GM12878 (cell line): ENCODE data around the gene NLRC5. TPM values are rescaled to one million over a fixed set of nuclear protein-coding genes. Genes with fewer than 3 reads are reported as not detected.

Experiments
- ATAC-seq: fragments of 200-7000 bp; cut with Tn5 transposase; 3 replicates; pipeline ENCODE4 v1.9.1; 2020; ENCODE audit warnings: mild to moderate bottlenecking, moderate library complexity
- BruUV-seq: library from RNA; stranded (reverse); fragments of 400-500 nt; replicated peaks from 2 replicates; lab custom pipeline; 2021; lab: Mats Ljungman, UMichigan
- CTCF ChIA-PET: fragments of 300-600 bp; sonication (Branson Sonifier 250); formaldehyde crosslinking; extraction: SDS; loops from one replicate; lab custom pipeline; 2021; ENCODE audit warnings: inconsistent platforms; lab: Yijun Ruan, JAX
- POLR2A ChIA-PET: fragments of 350-600 bp; formaldehyde crosslinking; extraction: SDS; loops from one replicate; lab custom pipeline; 2021; ENCODE audit warnings: inconsistent platforms; lab: Charles Lee
- RAD21 ChIA-PET: fragments of 300-600 bp; sonication (Branson Sonifier 250); formaldehyde crosslinking; loops from one replicate; lab custom pipeline; 2023; ENCODE audit warnings: antibody characterized with exemption; ENCODE audit not compliant: unreplicated experiment; lab: Charles Lee
- SMC1A ChIA-PET: fragments of 300-600 bp; sonication (Branson Sonifier 250); formaldehyde crosslinking; loops from one replicate; lab custom pipeline; 2023; ENCODE audit not compliant: unreplicated experiment, uncharacterized antibody; lab: Charles Lee
- DNase-seq: peaks from one replicate; pipeline ENCODE4 v3.0.0-alpha.2; 2011; ENCODE audit warnings: low read depth, low spot score
- FAIRE-seq: peaks from 3 replicates; lab custom pipeline; 2011; peaks lifted over from hg19 to GRCh38; lab: Jason Lieb, UNC
- H2AFZ ChIP-seq: 2 replicates; pipeline ENCODE4 v1.6.0; 2011; ENCODE audit warnings: low read depth, low read length, control low read depth; ENCODE audit not compliant: control insufficient read depth
- H3K27ac ChIP-seq: 2 replicates; pipeline ENCODE4 v1.5.1; 2011; ENCODE audit warnings: control low read depth; ENCODE audit not compliant: control insufficient read depth, insufficient read depth
- H3K27me3 ChIP-seq, 2 experiments: replicated peaks in 1 of 2; 2 replicates each; pipeline versions ENCODE4 v1.6.0 to v1.6.1; 2011; ENCODE audit warnings: low read length in 1 of 2; ENCODE audit not compliant: control insufficient read depth in 2 of 2, insufficient read depth in 2 of 2
- H3K36me3 ChIP-seq, 2 experiments: 2 replicates each; pipeline ENCODE4 v1.5.1; 2011; ENCODE audit warnings: low read length in 1 of 2; ENCODE audit not compliant: control insufficient read depth in 2 of 2, insufficient read depth in 2 of 2
- H3K4me1 ChIP-seq: 2 replicates; pipeline ENCODE4 v1.6.1; 2011; ENCODE audit warnings: mild to moderate bottlenecking, low read length, moderate library complexity, mixed read lengths; ENCODE audit not compliant: control insufficient read depth, insufficient read depth
- H3K4me2 ChIP-seq: 2 replicates; pipeline ENCODE4 v1.6.0; 2011; ENCODE audit warnings: control low read depth; ENCODE audit not compliant: control insufficient read depth, insufficient read depth
- H3K4me3 ChIP-seq: fragments of 200-600 bp; sonication (generic); 2 replicates; pipeline ENCODE4 v1.5.1; 2016
- H3K79me2 ChIP-seq: 2 replicates; pipeline ENCODE4 v1.6.0; 2011; ENCODE audit warnings: low read length; ENCODE audit not compliant: control insufficient read depth, insufficient read depth
- H3K9ac ChIP-seq: 2 replicates; pipeline ENCODE4 v1.8.0; 2011; ENCODE audit warnings: low read length, control low read depth, mixed read lengths; ENCODE audit not compliant: control insufficient read depth, insufficient read depth
- H3K9me3 ChIP-seq: replicated peaks from 3 replicates; pipeline ENCODE4 v1.5.1; 2011; ENCODE audit warnings: mild to moderate bottlenecking, low read length; ENCODE audit not compliant: control insufficient read depth, insufficient read depth
- H4K20me1 ChIP-seq: 2 replicates; pipeline ENCODE4 v1.6.0; 2011; ENCODE audit not compliant: control insufficient read depth, insufficient read depth
- BHLHE40 ChIP-seq, 2 experiments: fragments of 450-650 bp in 1 of 2; IDR thresholded peaks; 2 replicates each; pipeline ENCODE4 v1.6.1; 2011 to 2017; ENCODE audit warnings: low read depth in 2 of 2, borderline replicate concordance in 1 of 2, improper control_type of control experiment in 1 of 2, low read length in 1 of 2, mild to moderate bottlenecking in 1 of 2
- BMI1 ChIP-seq: fragments of 450-650 bp; IDR thresholded peaks from 2 replicates; pipeline ENCODE4 v1.6.1; 2016; ENCODE audit warnings: mild to moderate bottlenecking, moderate library complexity, borderline replicate concordance
- CREB1 ChIP-seq: IDR thresholded peaks from 2 replicates; pipeline ENCODE4 v1.6.1; 2012; ENCODE audit warnings: low read depth, mild to moderate bottlenecking, inconsistent platforms
- EGR1 ChIP-seq, 2 experiments: IDR thresholded peaks; 1 replicate in 1 of 2; 2 replicates in 1 of 2; pipeline ENCODE4 v1.6.1; 2011 to 2012; ENCODE audit warnings: low read depth in 2 of 2, low read length in 2 of 2, borderline replicate concordance in 1 of 2, mild to moderate bottlenecking in 1 of 2, moderate library complexity in 1 of 2
- ETV6 ChIP-seq, 2 experiments: fragments of 450-650 bp in 1 of 2; IDR thresholded peaks in 1 of 2; conservative IDR thresholded peaks in 1 of 2; 2 replicates each; pipeline ENCODE4 v1.6.1; 2014; ENCODE audit warnings: antibody characterized with exemption in 1 of 2, borderline replicate concordance in 1 of 2, low read depth in 1 of 2, mild to moderate bottlenecking in 1 of 2, moderate library complexity in 1 of 2
- IKZF1 ChIP-seq: fragments of 450-650 bp; conservative IDR thresholded peaks from 2 replicates; pipeline ENCODE4 v1.6.1; 2017; ENCODE audit warnings: antibody characterized with exemption, mild to moderate bottlenecking
- IKZF2 ChIP-seq, 2 experiments: fragments of 450-650 bp; IDR thresholded peaks; 2 replicates each; pipeline ENCODE4 v1.6.1; 2017; ENCODE audit warnings: mild to moderate bottlenecking in 2 of 2, moderate library complexity in 2 of 2
- IRF4 ChIP-seq: IDR thresholded peaks from 2 replicates; pipeline ENCODE4 v1.6.1; 2011; ENCODE audit warnings: low read depth, low read length
- MEF2B ChIP-seq: fragments of 450-650 bp; IDR thresholded peaks from 2 replicates; pipeline ENCODE4 v1.6.1; 2018; ENCODE audit warnings: mild to moderate bottlenecking, moderate library complexity; ENCODE audit not compliant: partially characterized antibody, poor library complexity, severe bottlenecking
- MLLT1 ChIP-seq: fragments of 450-650 bp; IDR thresholded peaks from 2 replicates; pipeline ENCODE4 v1.6.1; 2016; ENCODE audit warnings: mild to moderate bottlenecking
- MTA2 ChIP-seq: fragments of 450-650 bp; IDR thresholded peaks from 2 replicates; pipeline ENCODE4 v1.6.1; 2016; ENCODE audit warnings: low read depth, mild to moderate bottlenecking, moderate library complexity
- PAX5 ChIP-seq: IDR thresholded peaks from 2 replicates; pipeline ENCODE4 v1.6.1; 2011; ENCODE audit warnings: low read depth, low read length, borderline replicate concordance
- PKNOX1 ChIP-seq: fragments of 450-650 bp; IDR thresholded peaks from 2 replicates; pipeline ENCODE4 v1.6.1; 2016; ENCODE audit warnings: mild to moderate bottlenecking
- RAD51 ChIP-seq: fragments of 450-650 bp; IDR thresholded peaks from 2 replicates; pipeline ENCODE4 v1.6.1; 2016; ENCODE audit warnings: moderate library complexity, mild to moderate bottlenecking, inconsistent platforms
- RUNX3 ChIP-seq: IDR thresholded peaks from 2 replicates; pipeline ENCODE4 v1.6.1; 2012; ENCODE audit warnings: low read length, inconsistent platforms
- SKIL ChIP-seq: fragments of 450-650 bp; IDR thresholded peaks from 2 replicates; pipeline ENCODE4 v1.6.1; 2017; ENCODE audit warnings: mild to moderate bottlenecking, low read depth, inconsistent platforms; ENCODE audit not compliant: poor library complexity, severe bottlenecking
- SMARCA5 ChIP-seq: fragments of 450-650 bp; IDR thresholded peaks from 2 replicates; pipeline ENCODE4 v1.6.1; 2017; ENCODE audit warnings: mild to moderate bottlenecking
- WGBS: methylation state at CpG from one replicate; pipeline ENCODE4 v1.1.6; 2016; ENCODE audit warnings: low lambda C conversion rate; ENCODE audit not compliant: insufficient replicate concordance, insufficient coverage; ENCODE audit errors: missing lambda C conversion rate; 5-methylcytosine and 5-hydroxymethylcytosine counted together
- in situ Hi-C: fragments of 300-500 bp; cut with MboI; formaldehyde crosslinking; loops from 9 replicates; pipeline ENCODE4 v1.14.3; 2018; ENCODE audit warnings: mixed read lengths
- intact Hi-C: fragments of 100-400 bp; cut with micrococcal nuclease; formaldehyde crosslinking; loops from one replicate; pipeline ENCODE4 v1.14.2; 2022; ENCODE audit not compliant: unreplicated experiment
- polyA plus RNA-seq, 11 experiments: library from polyadenylated mRNA; depleted of rRNA in 4 of 11; unstranded in 6 of 11; stranded (reverse) in 5 of 11; fragments of >200 nt; fragmentation: Nextera tagmentation in 4 of 11; fragmentation: Illumina TruSeq in 1 of 11; extraction: Ambion mirVana in 4 of 11; extraction: Trizol in 1 of 11; gene quantifications; 1 replicate in 1 of 11; 2 replicates in 10 of 11; pipeline versions ENCODE4 v1.2.1 to v1.2.3, GENCODE V29; 2011 to 2016; ENCODE audit warnings: inconsistent platforms in 2 of 11, missing spikeins in 2 of 11, low read depth in 1 of 11
- total RNA-seq, 4 experiments: library from RNA; depleted of rRNA in 3 of 4; stranded (reverse); fragments of >200 nt in 3 of 4; fragmentation: Illumina TruSeq in 1 of 4; extraction: Trizol in 1 of 4; gene quantifications; 2 replicates each; pipeline versions ENCODE4 v1.2.1 to v1.2.3, GENCODE V29; 2013 to 2021

Gene NLRC5
- total and polyA plus RNA-seq, 10 of the 15 experiments (the other 5 are each of a cell fraction or from before 2014, with no cell fraction given) = 13.1 to 105 (median 57.3) TPM

- peak overlapping the region; percentile 46; the same call in 1 of the 2 replicates for H3K27ac ChIP-seq
- no peaks in the 10 kb centered on the region for H3K36me3 ChIP-seq
- BruUV-seq = no TSS peak
- H3K27me3 ChIP-seq = no peaks in the 10 kb centered on the region
- peak; percentile 75 for ATAC-seq
- SMC1A ChIA-PET = interaction anchor here (1.0 to 1.9 kb wide), 7 partner anchors 13 to 172 kb away, joined by 3 to 10 read pairs (median 3); partner anchors contain the start of gene CPNE2
- POLR2A ChIA-PET = interaction anchor here (0.6 to 1.3 kb wide), 5 partner anchors 8 to 25 kb away, joined by 3 to 4 read pairs (median 3); no protein-coding TSS in a partner anchor
- H3K4me3 ChIP-seq = no peak overlapping the region
- H3K4me1 ChIP-seq = peaks cover 31% of the 10 kb centered on the region
- intact Hi-C loops = loop anchor here (5.0 kb wide), 1 partner anchor 40 kb away; no protein-coding TSS in a partner anchor
- no peak overlapping the region; the same call in 1 of the 2 replicates for H2AFZ ChIP-seq
- WGBS = 59% methylated on average over 5 of the region's 5 CpGs
- H3K4me2 ChIP-seq = peak overlapping the region; percentile 7; the same call in 1 of the 2 replicates
- no peaks in the 10 kb centered on the region for H4K20me1 ChIP-seq
- peak; percentile 42 for DNase-seq
- RAD21 ChIA-PET = interaction anchor here (1.1 to 2.7 kb wide), 6 partner anchors 14 to 43 kb away, joined by 3 to 6 read pairs (median 4); partner anchors contain the start of gene CPNE2
- H3K79me2 ChIP-seq = no peaks in the 10 kb centered on the region
- H3K9ac ChIP-seq = no peak overlapping the region
- no peaks in the 10 kb centered on the region for H3K9me3 ChIP-seq
- CTCF ChIA-PET = interaction anchor here (0.9 to 1.5 kb wide), 6 partner anchors 8 to 44 kb away, joined by 3 to 9 read pairs (median 5); partner anchors contain the start of gene CPNE2
- FAIRE-seq = peak; percentile 76
- in situ Hi-C loops = no loop called here
- TF ChIP-seq RAD51 (0 out of 2 replicates have a peak, but pooled peaks have one; percentile 23), SMARCA5 (peak; percentile 51; the same call in 1 of the 2 replicates), MLLT1 (peak; percentile 53; the same call in 1 of the 2 replicates), SKIL (peak; percentile 88), BHLHE40 (IDR thresholded peaks at IDR 0.05; ENCODE audit: borderline replicate concordance in 1 of 2, low read depth in 2 of 2, low read length in 1 of 2) (peak in 1 of 2 experiments; percentile 39; a peak in 1 of 4 replicates), IKZF1 (peak; percentile 46; the same call in 1 of the 2 replicates), BMI1 (no peak), CREB1 (0 out of 2 replicates have a peak, but pooled peaks have one; percentile 22), MTA2 (peak; percentile 61; the same call in 1 of the 2 replicates), IKZF2 (IDR thresholded peaks at IDR 0.05) (peak; percentile 42 to 53; a peak in 2 of 4 replicates), PKNOX1 (0 out of 2 replicates have a peak, but pooled peaks have one; percentile 23), EGR1 (IDR thresholded peaks at IDR 0.05; ENCODE audit: borderline replicate concordance in 1 of 2, low read depth in 2 of 2, low read length in 2 of 2) (no peak), MEF2B (peak; percentile 70), ETV6 (conservative IDR thresholded peaks at IDR 0.05 in 1 of 2, IDR thresholded peaks at IDR 0.05 in 1 of 2; ENCODE audit: borderline replicate concordance in 1 of 2, low read depth in 1 of 2) (no peak), RUNX3 (peak; percentile 86), PAX5 (0 out of 2 replicates have a peak, but pooled peaks have one; percentile 4), IRF4 (0 out of 2 replicates have a peak, but pooled peaks have one; percentile 10)
Observed at GRCh38 chr16:57127037-57127763, 137.8 kb downstream of the NLRC5 start.
